Neural cell (in vitro differentiated cells): ENCODE results near the gene MAMDC4.

Experiments
- EZH2 ChIP-seq: fragments of 200-600, 300-800 bp; shearing (Covaris generic), sonication (generic); IDR thresholded peaks from 2 replicates; pipeline ENCODE4 v1.6.1; 2014; ENCODE audit warnings: antibody characterized with exemption, low read length, borderline replicate concordance, mild to moderate bottlenecking; ENCODE audit not compliant: insufficient read depth, poor library complexity, severe bottlenecking
- TF ChIP-seq, protein P1 (sequence below): fragments of 450-650 bp; IDR thresholded peaks from 2 replicates; pipeline ENCODE4 v1.5.1; 2014; ENCODE audit warnings: antibody characterized with exemption, mild to moderate bottlenecking, moderate library complexity; ENCODE audit not compliant: poor library complexity, severe bottlenecking

GRCh38 chr9:136896027-136896426, 43.9 kb downstream of the MAMDC4 start:
- TF ChIP-seq, protein P1, sequence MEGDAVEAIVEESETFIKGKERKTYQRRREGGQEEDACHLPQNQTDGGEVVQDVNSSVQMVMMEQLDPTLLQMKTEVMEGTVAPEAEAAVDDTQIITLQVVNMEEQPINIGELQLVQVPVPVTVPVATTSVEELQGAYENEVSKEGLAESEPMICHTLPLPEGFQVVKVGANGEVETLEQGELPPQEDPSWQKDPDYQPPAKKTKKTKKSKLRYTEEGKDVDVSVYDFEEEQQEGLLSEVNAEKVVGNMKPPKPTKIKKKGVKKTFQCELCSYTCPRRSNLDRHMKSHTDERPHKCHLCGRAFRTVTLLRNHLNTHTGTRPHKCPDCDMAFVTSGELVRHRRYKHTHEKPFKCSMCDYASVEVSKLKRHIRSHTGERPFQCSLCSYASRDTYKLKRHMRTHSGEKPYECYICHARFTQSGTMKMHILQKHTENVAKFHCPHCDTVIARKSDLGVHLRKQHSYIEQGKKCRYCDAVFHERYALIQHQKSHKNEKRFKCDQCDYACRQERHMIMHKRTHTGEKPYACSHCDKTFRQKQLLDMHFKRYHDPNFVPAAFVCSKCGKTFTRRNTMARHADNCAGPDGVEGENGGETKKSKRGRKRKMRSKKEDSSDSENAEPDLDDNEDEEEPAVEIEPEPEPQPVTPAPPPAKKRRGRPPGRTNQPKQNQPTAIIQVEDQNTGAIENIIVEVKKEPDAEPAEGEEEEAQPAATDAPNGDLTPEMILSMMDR = no peak
- no peak for TF ChIP-seq EZH2
